GM23248 (cell line): ENCODE results near the gene FAM193B.

Experiments used
- EZH2 ChIP-seq: fragments of 200-600 bp; sonication (generic); IDR thresholded peaks from 2 replicates; pipeline ENCODE4 v1.6.1; 2018; ENCODE audit warnings: antibody characterized with exemption, mild to moderate bottlenecking; ENCODE audit not compliant: insufficient read depth, poor library complexity, severe bottlenecking
- EZH2phosphoT487 ChIP-seq: fragments of 200-600 bp; sonication (generic); IDR thresholded peaks from 2 replicates; pipeline ENCODE4 v1.6.1; 2018; ENCODE audit warnings: antibody characterized with exemption, moderate library complexity, mild to moderate bottlenecking, low read depth; ENCODE audit not compliant: insufficient read depth

- TF ChIP-seq EZH2phosphoT487 (no peak), EZH2 (no peak)
Observed at GRCh38 chr5:177601126-177601525, 46.8 kb upstream of the FAM193B start.
